ENCODE measurements around the gene KLK4. TPM values are rescaled to one million over a fixed set of nuclear protein-coding genes. Genes with fewer than 3 reads are reported as not detected.

The KLK4 gene
- total and polyA plus RNA-seq, 2 donors (not counting 3 experiments of a cell fraction or from before 2014, with no cell fraction given), result not detected

DNA sequence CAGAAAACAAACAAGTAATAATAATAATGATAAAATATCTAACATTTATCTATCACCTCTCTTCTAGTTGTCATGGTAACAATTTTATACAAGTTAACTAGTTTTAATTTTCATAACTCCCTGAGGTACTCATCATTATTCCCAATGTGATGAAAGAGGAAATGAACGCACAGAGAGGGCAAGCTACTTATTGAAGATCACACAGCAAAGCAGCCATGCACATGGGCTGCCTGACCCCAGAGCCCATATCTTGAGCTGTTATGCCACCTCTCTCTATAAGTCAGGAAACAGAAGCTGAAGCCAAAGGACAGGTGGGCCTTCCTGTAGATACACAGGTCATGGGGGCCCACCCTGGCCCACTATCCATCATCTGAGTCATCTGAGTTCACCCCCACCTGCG, 4.9 kb upstream of the KLK4 start:
- DNase-seq (ENCODE audit: low read depth, low spot score) (no peak), FAIRE-seq (no peak)
- Histone ChIP-seq H3K27me3 (ENCODE audit: control insufficient read depth in 2 of 2, insufficient read depth in 2 of 2, low read length in 2 of 2) (peaks cover 11 to 16% of the 10 kb centered on the region in 2 experiments), H3K4me2 (ENCODE audit: insufficient read depth, low read length) (no peak overlapping the region), H2AFZ (ENCODE audit: low read depth, low read length) (no peak overlapping the region), H3K27ac (ENCODE audit: insufficient read depth, low read depth, low read length) (no peak overlapping the region), H3K9me3 (replicated peaks; ENCODE audit: control insufficient read depth, insufficient read depth, low read length) (no peaks in the 10 kb centered on the region), H3K9ac (replicated peaks; ENCODE audit: extremely low read depth, insufficient read depth, low read length) (no peak overlapping the region), H4K20me1 (replicated peaks; ENCODE audit: control insufficient read depth, extremely low read depth, insufficient read depth, low read length) (no peaks in the 10 kb centered on the region), H3K4me3 (replicated peaks in 1 of 3; ENCODE audit: insufficient read depth in 1 of 3, low read depth in 1 of 3, low read length in 3 of 3) (no peak overlapping the region), H3K79me2 (ENCODE audit: control insufficient read depth, insufficient read depth, low read length) (no peaks in the 10 kb centered on the region), H3K4me1 (ENCODE audit: control insufficient read depth, extremely low read depth, insufficient read depth, low read length) (no peaks in the 10 kb centered on the region), H3K36me3 (ENCODE audit: control insufficient read depth in 2 of 2, extremely low read depth in 1 of 2, insufficient read depth in 2 of 2, low read length in 2 of 2) (no peaks in the 10 kb centered on the region), H3K9me1 (replicated peaks; ENCODE audit: control insufficient read depth, extremely low read depth, insufficient read depth, low read length) (no peaks in the 10 kb centered on the region)
- no peak for TF ChIP-seq GATA2 (IDR thresholded peaks at IDR 0.05; ENCODE audit: insufficient read depth, insufficient read length, low read depth, low read length)
- TF ChIP-seq, protein P1, sequence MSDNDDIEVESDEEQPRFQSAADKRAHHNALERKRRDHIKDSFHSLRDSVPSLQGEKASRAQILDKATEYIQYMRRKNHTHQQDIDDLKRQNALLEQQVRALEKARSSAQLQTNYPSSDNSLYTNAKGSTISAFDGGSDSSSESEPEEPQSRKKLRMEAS (IDR thresholded peaks at IDR 0.05; ENCODE audit: insufficient read depth, insufficient read length), result no peak
- TF ChIP-seq MYC (IDR thresholded peaks at IDR 0.05; ENCODE audit: low read depth, low read length), result no peak
- TF ChIP-seq POLR2AphosphoS5 (IDR thresholded peaks at IDR 0.05; ENCODE audit: insufficient read depth, low read depth, low read length), result no peak
- no peak for TF ChIP-seq CTCF (IDR thresholded peaks at IDR 0.05; ENCODE audit: extremely low read depth in 1 of 2, insufficient read depth in 1 of 2, low read depth in 1 of 2, low read length in 2 of 2)
- TF ChIP-seq FOS (IDR thresholded peaks at IDR 0.05; ENCODE audit: borderline replicate concordance, insufficient read depth, low read length), result no peak
- no peak for TF ChIP-seq POLR2A (IDR thresholded peaks at IDR 0.05; ENCODE audit: low read depth, low read length)
- TF ChIP-seq EZH2 (IDR thresholded peaks at IDR 0.05; ENCODE audit: borderline replicate concordance, low read depth, low read length, severe bottlenecking), result no peak
- BruUV-seq (replicated peaks), result no TSS peak
- CTCF ChIA-PET, result interaction anchor here (0.7 kb wide), 1 partner anchor 9 kb away, joined by 3 read pairs; no protein-coding TSS in a partner anchor
- POLR2A ChIA-PET, result no interaction called here
- intact Hi-C loops (cut with micrococcal nuclease) (loop anchor here (10.0 kb wide), 1 partner anchor 1179 kb away; the partner anchor contains the start of gene ZNF841), dilution Hi-C loops (cut with MboI; ENCODE audit: extremely low pct_ligation_motif_present, low sequenced_read_pairs) (no loop called here)
